Fibroblast of peridontal ligament (primary cell): ENCODE results near the gene KRT80.

ENCODE experiments used
- DNase-seq: peaks from one replicate; pipeline ENCODE4 v3.0.0-alpha.2; 2010; ENCODE audit errors: extremely low read depth

The KRT80 gene

DNA sequence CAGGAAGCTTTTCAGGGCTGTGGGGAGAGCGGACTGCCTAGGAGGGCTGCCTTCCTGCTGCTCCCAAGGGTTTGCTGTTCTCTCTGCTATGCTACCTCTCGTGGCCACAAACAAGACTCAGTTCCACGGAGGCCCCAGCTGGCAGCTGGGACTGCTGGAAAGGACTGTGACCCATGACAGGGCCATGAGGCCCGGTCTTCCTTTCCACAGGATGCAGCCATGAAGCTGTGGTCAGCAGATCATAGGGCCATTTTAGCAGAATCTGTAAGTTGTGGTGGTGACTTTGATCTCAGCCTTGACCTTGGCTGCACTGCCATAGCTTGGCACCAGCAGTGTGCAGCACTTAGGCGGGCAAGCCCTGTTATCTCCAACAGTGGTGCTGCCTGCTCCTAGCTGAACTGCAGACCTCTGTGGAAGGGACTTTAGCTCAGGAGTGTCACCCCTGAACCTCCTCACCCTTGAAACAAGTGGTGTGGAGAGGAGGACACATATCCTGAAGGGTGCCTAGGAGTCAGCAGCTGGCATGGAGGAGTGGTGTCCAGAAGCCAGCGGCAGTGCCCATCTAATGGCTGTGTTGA, 12.3 kb downstream of the KRT80 start:
- DNase-seq = no peak

- no peak for DNase-seq
Observed at GRCh38 chr12:52178984-52179383, 12.8 kb downstream of the KRT80 start.

- DNase-seq = no peak
Observed at GRCh38 chr12:52178443-52178842, 13.4 kb downstream of the KRT80 start.

DNA sequence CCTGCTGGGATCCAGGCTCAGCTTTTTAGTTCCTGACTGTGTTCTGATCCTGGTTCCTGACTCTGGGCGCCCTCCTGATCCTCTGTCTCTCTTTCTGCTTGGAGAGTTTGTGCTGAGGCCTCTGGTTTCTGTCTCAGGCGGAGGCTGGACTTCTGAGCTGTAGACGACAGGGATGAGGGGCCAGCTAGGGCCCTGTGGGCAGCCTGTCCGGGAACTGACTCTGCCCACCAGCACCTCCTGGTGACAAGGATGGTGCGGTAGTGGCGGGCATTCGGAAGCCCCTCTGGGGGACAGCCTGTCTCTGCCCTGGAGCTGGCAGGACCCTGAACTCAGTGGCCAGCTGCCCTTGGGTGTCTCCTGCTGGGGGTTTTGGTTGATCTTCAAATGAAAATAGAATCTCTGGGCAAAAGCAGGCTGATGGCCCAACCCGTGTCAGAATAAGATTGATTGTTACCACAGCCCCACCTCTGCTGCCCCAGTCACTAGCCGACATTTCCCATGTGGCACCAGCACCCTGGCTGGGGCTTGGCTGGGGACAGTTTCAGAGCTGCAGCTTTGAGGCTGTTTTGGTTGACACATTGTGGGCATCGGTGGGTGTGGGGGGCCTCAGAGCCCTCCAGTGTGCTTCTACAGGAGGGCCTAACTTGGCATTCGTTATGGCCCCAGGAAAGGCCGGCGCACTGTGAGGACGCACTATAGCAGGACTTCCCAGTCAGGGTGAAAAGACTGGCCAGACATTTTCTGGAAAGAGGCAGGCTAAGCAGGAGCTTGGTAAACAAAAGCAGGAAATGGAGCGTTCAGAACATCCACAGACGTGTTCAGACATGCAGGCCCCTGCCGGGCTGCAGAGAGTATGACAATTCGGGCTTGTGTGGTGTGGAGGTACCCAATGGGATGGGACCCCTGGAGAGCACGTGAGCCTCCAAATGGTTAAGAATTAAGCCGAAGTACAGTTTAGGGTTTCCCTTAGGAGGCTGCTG, 16.2 kb downstream of the KRT80 start:
- no peak for DNase-seq

DNA sequence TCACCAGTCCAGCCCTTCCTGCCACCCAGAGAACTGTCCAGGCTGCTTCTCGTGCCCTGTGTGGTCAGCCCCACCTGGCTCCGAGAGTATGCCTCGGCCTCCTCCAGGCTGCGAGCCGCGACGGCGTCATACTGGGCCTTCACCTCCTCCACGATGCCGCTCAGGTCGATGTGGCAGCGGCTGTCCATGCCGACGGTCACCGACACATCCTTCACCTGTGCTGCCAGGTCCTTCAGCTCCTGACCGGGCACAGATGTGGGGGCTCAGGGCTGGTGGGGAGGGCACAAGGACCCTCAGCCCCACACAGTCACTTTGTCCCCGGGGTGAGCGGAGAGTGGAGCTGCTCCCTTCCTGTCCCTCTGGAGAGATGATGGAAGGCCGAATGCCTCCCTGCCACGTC, 18.3 kb downstream of the KRT80 start:
- DNase-seq = no peak

GRCh38 chr12:52172956-52173355, 18.9 kb downstream of the KRT80 start:
- no peak for DNase-seq

DNA sequence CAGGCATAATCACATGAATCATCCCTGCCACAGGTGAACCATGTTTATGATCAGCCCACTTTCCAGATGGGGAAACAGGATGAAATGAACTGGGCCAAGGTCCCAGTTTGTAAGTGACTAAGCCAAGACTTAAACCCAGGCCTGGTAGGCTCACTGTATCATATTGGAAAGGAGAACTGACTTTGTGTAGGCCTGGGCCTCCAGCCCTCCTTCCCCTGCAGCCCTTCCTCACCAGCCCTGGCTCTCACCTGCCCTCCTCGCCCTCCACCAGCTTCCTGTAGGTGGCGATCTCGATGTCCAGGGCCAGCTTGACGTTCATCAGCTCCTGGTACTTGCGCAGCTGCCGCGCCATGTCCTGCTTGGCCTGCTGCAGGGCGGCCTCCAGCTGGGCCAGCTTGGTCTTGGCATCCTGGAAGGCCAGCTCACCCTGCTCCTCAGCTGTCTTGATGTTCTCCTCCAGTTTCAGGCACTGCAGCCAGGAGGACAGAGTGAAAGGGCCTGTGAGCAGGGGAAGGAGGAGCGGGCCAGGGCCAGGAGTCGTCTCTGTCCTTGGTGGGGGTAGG, 19.8 kb downstream of the KRT80 start:
- DNase-seq = peak; percentile 24

- DNase-seq = no peak
Observed at GRCh38 chr12:52170827-52171226, 21.0 kb downstream of the KRT80 start.

DNA sequence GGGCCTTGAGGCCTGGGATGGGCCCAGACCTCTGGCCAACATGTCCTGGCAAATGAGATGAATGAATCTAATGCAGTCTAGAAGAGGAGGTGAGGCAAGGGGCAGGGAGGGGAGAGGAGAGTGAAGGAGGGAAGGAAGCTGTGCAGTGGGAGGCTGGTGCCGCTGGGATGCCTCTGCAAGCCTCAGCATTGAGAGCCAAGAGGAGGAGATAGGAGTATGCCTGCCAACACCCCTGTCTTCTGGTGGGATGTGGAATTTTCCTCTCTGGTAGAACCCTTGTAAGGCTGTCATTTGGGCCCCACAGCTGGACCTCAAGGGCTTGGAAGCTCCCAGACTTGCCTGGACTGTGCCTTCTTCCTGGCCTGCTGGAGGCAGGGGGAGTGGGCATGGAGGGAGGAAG, 21.9 kb downstream of the KRT80 start:
- no peak for DNase-seq

GRCh38 chr12:52168019-52168717, 23.6 kb downstream of the KRT80 start:
- peak; percentile 35 for DNase-seq

DNA sequence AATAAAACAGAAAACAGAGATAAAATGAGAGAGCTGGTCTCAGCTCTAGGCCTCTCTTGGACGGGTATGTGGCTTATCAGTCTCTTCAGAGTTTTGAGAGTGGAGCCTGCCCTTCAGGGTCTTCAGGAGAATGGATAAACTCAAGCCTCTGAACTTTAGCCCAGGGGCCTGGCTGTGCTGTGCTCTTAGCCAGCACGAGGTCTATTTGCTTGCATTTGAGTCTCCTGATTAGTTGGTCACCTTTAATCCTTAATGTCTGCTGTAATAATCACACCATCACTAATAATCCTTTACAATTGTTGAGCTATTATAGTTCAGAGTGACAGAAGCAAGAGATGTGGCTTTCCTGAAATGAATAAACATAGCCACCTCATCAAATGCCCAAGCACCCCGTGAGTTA, 24.3 kb downstream of the KRT80 start:
- DNase-seq = no peak

GRCh38 chr12:52166672-52167071, 25.1 kb downstream of the KRT80 start:
- peak; percentile 35 for DNase-seq

- DNase-seq = no peak
Observed at GRCh38 chr12:52165096-52165855, 26.5 kb downstream of the KRT80 start.

DNA sequence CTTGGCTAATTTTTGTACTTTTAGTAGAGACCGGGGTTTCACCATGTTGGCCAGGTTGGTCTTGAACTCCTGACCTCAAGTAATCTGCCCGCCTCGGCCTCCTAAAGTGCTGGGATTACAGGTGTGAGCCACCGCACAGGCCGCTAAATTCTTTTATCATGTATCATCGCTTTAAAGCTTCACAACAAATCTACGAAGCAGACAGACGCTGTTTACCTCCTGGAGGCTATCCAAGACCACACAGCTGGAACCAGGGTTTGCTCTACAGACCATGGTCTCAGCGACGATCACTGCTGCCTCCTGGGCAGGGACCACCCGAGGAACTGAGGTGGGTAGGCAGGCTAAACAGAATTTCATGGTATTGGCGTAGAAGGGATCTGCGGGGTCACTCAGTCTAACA, 27.2 kb downstream of the KRT80 start:
- DNase-seq = no peak

DNA sequence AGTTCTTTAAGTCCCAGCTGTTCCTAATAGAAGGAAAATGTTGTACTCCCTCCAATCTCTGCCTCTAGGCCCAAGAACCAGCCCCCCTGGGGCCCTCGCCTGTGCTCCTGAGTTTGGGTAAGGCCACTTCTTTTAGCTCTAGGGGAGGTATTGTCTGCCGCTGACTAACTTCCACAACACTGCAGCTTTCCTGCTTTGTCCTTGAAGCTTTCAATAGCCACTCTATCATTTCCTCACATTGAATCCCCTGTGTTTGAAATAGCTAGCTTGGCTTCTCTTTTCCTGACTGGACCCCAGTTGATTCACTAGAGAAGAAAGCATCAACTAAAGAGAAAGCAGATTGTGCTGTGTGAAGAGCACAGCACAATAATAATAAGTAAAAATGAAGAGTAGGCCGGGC, 28.8 kb downstream of the KRT80 start:
- no peak for DNase-seq

DNA sequence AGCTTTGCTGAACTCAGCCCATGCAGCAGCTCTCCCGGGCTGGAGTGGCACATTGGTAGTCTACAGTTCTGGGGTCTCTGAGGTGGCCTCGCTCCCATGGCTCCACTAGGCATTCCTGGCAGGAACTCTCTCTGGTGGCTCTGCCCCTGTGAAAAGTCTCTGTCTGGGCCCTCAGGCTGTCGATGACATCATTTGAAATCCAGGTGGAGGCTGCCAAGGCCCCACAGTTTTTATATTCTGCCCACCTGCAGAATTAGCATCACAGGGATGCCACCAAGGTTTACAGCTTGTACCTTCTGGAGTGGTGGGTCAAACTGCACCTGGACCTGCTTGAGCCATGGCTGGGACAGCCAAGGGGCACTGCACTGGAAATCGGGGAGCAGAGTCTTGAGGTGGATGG, 31.6 kb downstream of the KRT80 start:
- no peak for DNase-seq

- no peak for DNase-seq
Observed at GRCh38 chr12:52157566-52158150, 34.2 kb downstream of the KRT80 start.

GRCh38 chr12:52156757-52157565, 34.9 kb downstream of the KRT80 start:
- DNase-seq = peak; percentile 54

DNA sequence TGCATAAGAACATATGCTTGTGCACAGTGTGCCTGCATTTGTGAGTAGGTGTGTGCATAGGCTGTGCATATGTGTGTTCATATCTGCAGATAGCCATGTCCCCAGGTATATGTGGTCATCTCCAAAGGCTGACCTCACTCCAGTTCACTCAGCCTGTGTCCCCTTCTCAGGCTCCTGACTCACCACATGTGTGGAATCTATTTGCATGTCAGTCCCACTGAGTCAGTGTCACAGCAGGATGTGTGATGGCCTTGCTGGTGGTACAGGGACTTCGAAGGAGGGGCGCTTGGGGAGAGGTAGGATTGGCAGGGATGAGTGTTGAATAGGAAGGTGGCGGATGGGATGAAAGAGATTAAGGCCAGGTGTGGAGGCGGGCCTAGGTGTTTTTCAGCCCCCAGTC, 35.5 kb downstream of the KRT80 start:
- DNase-seq = no peak
